ENCODE measurements around the gene LTB. TPM values are rescaled to one million over a fixed set of nuclear protein-coding genes. Genes with fewer than 3 reads are reported as not detected.

The LTB gene
- total and polyA plus RNA-seq, 2 of the 13 experiments (the other 11 are each of a cell fraction or from before 2014, with no cell fraction given): 0.09 to 0.22 TPM

- H3K4me2 ChIP-seq (ENCODE audit: low read depth, low read length): no peak overlapping the region
- in situ Hi-C loops (cut with HindIII; ENCODE audit: extremely low pct_ligation_motif_present, low pct_unique_long_range_greater_than_20kb) (no loop called here), intact Hi-C loops (cut with micrococcal nuclease; ENCODE audit: unreplicated experiment) (no loop called here)
- peaks cover 21 to 38% of the 10 kb centered on the region in 2 experiments; a peak in 4 of 5 replicates for H3K36me3 ChIP-seq (replicated peaks in 1 of 2; ENCODE audit: control insufficient read depth in 1 of 2, insufficient read depth in 2 of 2, low read length in 2 of 2)
- CTCF ChIA-PET (ENCODE audit: low intra/inter-chr PET ratio, low total read pairs): no interaction called here
- FAIRE-seq: no peak
- no peak overlapping the region for H2AFZ ChIP-seq (ENCODE audit: low read length)
- no peak overlapping the region for H3K9ac ChIP-seq (ENCODE audit: insufficient read depth, low read depth, low read length)
- H4K20me1 ChIP-seq (ENCODE audit: insufficient read depth, low read length): no peaks in the 10 kb centered on the region
- no peak overlapping the region for H3K27ac ChIP-seq (ENCODE audit: extremely low read length, insufficient read depth, low read length)
- no peak for DNase-seq (ENCODE audit: low spot score)
- POLR2A ChIA-PET: no interaction called here
- BruUV-seq (replicated peaks): no TSS peak
- no peaks in the 10 kb centered on the region for H3K4me1 ChIP-seq (ENCODE audit: insufficient read depth, low read length)
- 85% methylated on average over 4 of the region's 4 CpGs for WGBS (ENCODE audit: low lambda C conversion rate)
- no peaks in the 10 kb centered on the region for H3K79me2 ChIP-seq (ENCODE audit: insufficient read depth, low read length)
- no peaks in the 10 kb centered on the region for H3K27me3 ChIP-seq (ENCODE audit: control insufficient read depth in 1 of 2, insufficient read depth in 2 of 2, low read length in 2 of 2)
- ATAC-seq: no peak
- TF ChIP-seq ZNF788 (CRISPR knock-in tag; IDR thresholded peaks at IDR 0.05; ENCODE audit: borderline replicate concordance) (no peak), TMF1 (CRISPR knock-in tag; IDR thresholded peaks at IDR 0.05; ENCODE audit: low read depth) (no peak), CEBPZ (IDR thresholded peaks at IDR 0.05; ENCODE audit: low read length) (no peak), IRF2 (CRISPR knock-in tag; IDR thresholded peaks at IDR 0.05) (no peak), PRDM15 (CRISPR knock-in tag; IDR thresholded peaks at IDR 0.05) (no peak), FUBP1 (CRISPR knock-in tag; IDR thresholded peaks at IDR 0.05; ENCODE audit: borderline replicate concordance) (no peak), PBX3 (CRISPR knock-in tag; IDR thresholded peaks at IDR 0.05; ENCODE audit: borderline replicate concordance) (no peak), REPIN1 (CRISPR knock-in tag; IDR thresholded peaks at IDR 0.05; ENCODE audit: borderline replicate concordance, low read depth) (no peak)
- no peak overlapping the region for H3K4me3 ChIP-seq (replicated peaks in 1 of 3; ENCODE audit: insufficient read depth in 1 of 3, low read depth in 2 of 3, low read length in 3 of 3)
- no peaks in the 10 kb centered on the region for H3K9me3 ChIP-seq (ENCODE audit: low read length)
Observed at GRCh38 chr6:31559606-31559957, 22.6 kb downstream of the LTB start.
